T-helper 17 cell (primary cell): ENCODE measurements around the gene KAT2B. TPM values are rescaled to one million over a fixed set of nuclear protein-coding genes. Genes with fewer than 3 reads are reported as not detected.

Experiments
- ATAC-seq: fragments of 150-1000 bp; cut with Tn5 transposase; 2 replicates; pipeline ENCODE4 v1.10.0; 2021; ENCODE audit warnings: mild to moderate bottlenecking, moderate library complexity
- DNase-seq, 3 donors: peaks; one replicate each; pipeline versions ENCODE4 v3.0.0 to v3.0.0-alpha.2; 2020 to 2021
- H3K9me3 ChIP-seq: one replicate; pipeline ENCODE4 v1.7.0; 2013; ENCODE audit warnings: low read length, mild to moderate bottlenecking; ENCODE audit not compliant: control insufficient read depth, poor library complexity, severe bottlenecking
- H3K27ac Mint-ChIP-seq: one replicate; pipeline ENCODE4 v1.8.0; 2022; ENCODE audit warnings: mild to moderate bottlenecking, moderate library complexity, mixed read lengths
- H3K27me3 Mint-ChIP-seq: one replicate; pipeline ENCODE4 v1.8.0; 2022; ENCODE audit warnings: mixed read lengths
- H3K36me3 Mint-ChIP-seq: one replicate; pipeline ENCODE4 v1.8.0; 2022; ENCODE audit warnings: low read depth, mixed read lengths
- H3K4me1 Mint-ChIP-seq: one replicate; pipeline ENCODE4 v1.8.0; 2022; ENCODE audit warnings: mild to moderate bottlenecking, mixed read lengths
- H3K4me3 Mint-ChIP-seq: one replicate; pipeline ENCODE4 v1.8.0; 2022; ENCODE audit warnings: mild to moderate bottlenecking, moderate library complexity, mixed read lengths
- total RNA-seq, 4 donors: library from RNA in 2 of 4; stranded (reverse) in 2 of 4; gene quantifications; one replicate each; pipeline ENCODE4 v1.2.3 and lab custom pipeline; 2022 to 2026

The KAT2B gene
- total RNA-seq, 2 donors from 2014 or later: 157 to 161 TPM

GRCh38 chr3:20062996-20063395, 22.8 kb downstream of the KAT2B start:
- Mint-ChIP-seq H3K36me3 (peaks cover 3% of the 10 kb centered on the region), H3K4me3 (no peak overlapping the region), H3K4me1 (peaks cover 53% of the 10 kb centered on the region), H3K27me3 (no peaks in the 10 kb centered on the region), H3K27ac (peak overlapping the region; percentile 57)
- DNase-seq (no peak), ATAC-seq (no peak)
- no peaks in the 10 kb centered on the region for H3K9me3 ChIP-seq

GRCh38 chr3:20064387-20064786, 24.1 kb downstream of the KAT2B start:
- Mint-ChIP-seq H3K4me3 (peak overlapping the region; percentile 31), H3K27me3 (no peaks in the 10 kb centered on the region), H3K27ac (peak overlapping the region; percentile 68), H3K4me1 (peaks cover 61% of the 10 kb centered on the region), H3K36me3 (peaks cover 3% of the 10 kb centered on the region)
- DNase-seq (no peak), ATAC-seq (no peak)
- no peaks in the 10 kb centered on the region for H3K9me3 ChIP-seq

GRCh38 chr3:20064796-20065564, 24.7 kb downstream of the KAT2B start:
- ATAC-seq (no peak), DNase-seq (no peak)
- Mint-ChIP-seq H3K4me3 (peak overlapping the region; percentile 53), H3K36me3 (peaks cover under 1% of the 10 kb centered on the region), H3K27ac (peak overlapping the region; percentile 68), H3K27me3 (no peaks in the 10 kb centered on the region), H3K4me1 (peaks cover 63% of the 10 kb centered on the region)
- no peaks in the 10 kb centered on the region for H3K9me3 ChIP-seq

DNA sequence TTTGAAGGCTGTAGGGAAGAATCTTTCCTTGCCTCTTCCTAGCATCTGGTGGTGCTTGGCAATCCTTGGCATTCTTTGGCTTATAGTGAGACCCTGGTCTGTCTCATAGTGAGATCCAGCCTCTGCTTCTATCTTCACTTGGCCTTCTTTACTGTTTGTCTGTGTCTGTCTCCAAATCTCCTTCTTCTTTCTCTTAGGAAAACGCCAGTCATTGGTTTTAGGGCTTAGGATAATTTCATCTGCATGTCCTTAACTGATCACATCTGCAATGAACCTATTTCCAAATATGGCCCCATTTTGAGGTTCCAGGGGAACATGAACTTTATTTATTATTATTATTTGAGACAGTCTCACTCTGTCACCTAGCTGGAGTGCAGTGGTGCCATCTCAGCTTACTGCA, 25.8 kb downstream of the KAT2B start:
- DNase-seq: no peak
- no peaks in the 10 kb centered on the region for H3K36me3 Mint-ChIP-seq
- H3K27me3 Mint-ChIP-seq: no peaks in the 10 kb centered on the region
- no peaks in the 10 kb centered on the region for H3K9me3 ChIP-seq
- H3K4me3 Mint-ChIP-seq: no peak overlapping the region
- H3K4me1 Mint-ChIP-seq: peaks cover 62% of the 10 kb centered on the region
- ATAC-seq: no peak
- H3K27ac Mint-ChIP-seq: peak overlapping the region; percentile 77

- no peak overlapping the region for H3K4me3 Mint-ChIP-seq
- peaks cover 62% of the 10 kb centered on the region for H3K4me1 Mint-ChIP-seq
- no peaks in the 10 kb centered on the region for H3K36me3 Mint-ChIP-seq
- H3K9me3 ChIP-seq: no peaks in the 10 kb centered on the region
- ATAC-seq (no peak), DNase-seq (no peak)
- H3K27me3 Mint-ChIP-seq: no peaks in the 10 kb centered on the region
- H3K27ac Mint-ChIP-seq: peak overlapping the region; percentile 19
These were observed 26.8 kb downstream of the KAT2B start for GRCh38 chr3:20066850-20067617.

- peaks cover 57% of the 10 kb centered on the region for H3K4me1 Mint-ChIP-seq
- peak overlapping the region; percentile 83 for H3K27ac Mint-ChIP-seq
- peak overlapping the region; percentile 16 for H3K4me3 Mint-ChIP-seq
- H3K27me3 Mint-ChIP-seq: no peaks in the 10 kb centered on the region
- no peak for ATAC-seq
- no peaks in the 10 kb centered on the region for H3K36me3 Mint-ChIP-seq
- DNase-seq: no peak
- H3K9me3 ChIP-seq: no peaks in the 10 kb centered on the region
These were observed 28.4 kb downstream of the KAT2B start for GRCh38 chr3:20068512-20069177.

DNA sequence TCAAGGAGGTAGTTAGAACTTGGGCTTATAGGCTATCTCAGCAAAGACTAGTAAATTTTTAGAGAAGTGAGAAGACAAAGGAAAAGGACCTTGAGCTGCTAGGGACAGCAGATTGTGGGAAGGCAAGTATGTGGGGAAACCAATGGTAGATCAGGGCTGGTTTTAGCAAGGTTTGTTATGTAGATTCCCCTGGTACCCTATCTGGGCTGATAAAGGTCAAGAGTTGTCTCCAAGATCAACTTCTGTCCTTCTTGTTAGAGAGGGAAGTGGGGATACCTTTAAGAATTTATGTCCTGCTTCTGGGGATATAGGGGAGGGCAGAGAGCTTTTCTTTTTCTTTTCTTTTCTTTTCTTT, 28.9 kb downstream of the KAT2B start:
- peaks cover 53% of the 10 kb centered on the region for H3K4me1 Mint-ChIP-seq
- no peaks in the 10 kb centered on the region for H3K36me3 Mint-ChIP-seq
- DNase-seq (no peak), ATAC-seq (no peak)
- H3K9me3 ChIP-seq: no peaks in the 10 kb centered on the region
- H3K27ac Mint-ChIP-seq: peak overlapping the region; percentile 83
- H3K27me3 Mint-ChIP-seq: no peaks in the 10 kb centered on the region
- H3K4me3 Mint-ChIP-seq: peak overlapping the region; percentile 16

GRCh38 chr3:20071175-20071574, 30.9 kb downstream of the KAT2B start:
- H3K36me3 Mint-ChIP-seq: no peaks in the 10 kb centered on the region
- H3K27ac Mint-ChIP-seq: peak overlapping the region; percentile 83
- H3K4me1 Mint-ChIP-seq: peaks cover 40% of the 10 kb centered on the region
- no peaks in the 10 kb centered on the region for H3K9me3 ChIP-seq
- ATAC-seq (no peak), DNase-seq (no peak)
- H3K4me3 Mint-ChIP-seq: no peak overlapping the region
- no peaks in the 10 kb centered on the region for H3K27me3 Mint-ChIP-seq

DNA sequence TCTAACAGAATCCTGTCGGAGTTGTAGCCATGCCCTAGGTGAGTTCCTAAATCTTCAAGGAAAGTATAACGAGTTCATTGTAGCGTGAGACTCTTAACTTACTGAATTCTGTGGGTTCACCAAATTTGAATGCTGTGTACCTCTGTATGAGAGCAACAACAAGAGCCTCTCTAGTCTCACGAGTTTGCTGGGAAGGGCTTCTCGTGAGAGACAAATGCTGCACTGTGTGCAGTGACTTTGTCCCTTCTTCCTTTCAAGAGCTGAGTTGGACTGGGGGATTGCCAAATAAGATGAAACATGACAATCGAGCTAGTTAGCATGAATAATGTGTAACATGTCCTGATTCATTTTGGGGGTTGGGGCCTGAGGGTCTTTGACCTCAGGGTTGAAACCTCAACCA, 32.2 kb downstream of the KAT2B start:
- no peaks in the 10 kb centered on the region for H3K27me3 Mint-ChIP-seq
- H3K4me3 Mint-ChIP-seq: no peak overlapping the region
- H3K36me3 Mint-ChIP-seq: no peaks in the 10 kb centered on the region
- peak overlapping the region; percentile 57 for H3K27ac Mint-ChIP-seq
- ATAC-seq: no peak
- DNase-seq: no peak
- H3K9me3 ChIP-seq: no peaks in the 10 kb centered on the region
- H3K4me1 Mint-ChIP-seq: peaks cover 39% of the 10 kb centered on the region

DNA sequence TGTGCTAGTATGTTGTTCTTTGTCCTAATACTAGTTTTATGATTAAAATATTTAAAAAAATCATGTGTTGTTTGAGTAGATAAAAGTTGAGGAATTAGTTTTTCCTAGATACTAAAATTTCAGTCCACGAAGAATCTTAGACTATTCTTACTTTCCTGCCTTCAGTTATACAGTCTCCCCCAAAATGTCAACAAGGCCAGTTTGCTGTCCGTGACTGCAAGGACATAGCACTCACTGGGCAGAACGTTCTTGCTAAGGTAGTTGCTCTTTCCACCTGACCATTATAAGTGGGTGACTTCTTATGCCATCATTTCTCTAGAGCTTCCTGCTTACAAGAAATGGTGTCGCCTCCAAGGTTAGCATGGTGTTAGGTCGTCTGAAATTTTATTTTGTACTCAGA, 32.8 kb downstream of the KAT2B start:
- H3K9me3 ChIP-seq: no peaks in the 10 kb centered on the region
- DNase-seq (no peak), ATAC-seq (no peak)
- no peaks in the 10 kb centered on the region for H3K27me3 Mint-ChIP-seq
- no peaks in the 10 kb centered on the region for H3K36me3 Mint-ChIP-seq
- peaks cover 36% of the 10 kb centered on the region for H3K4me1 Mint-ChIP-seq
- H3K27ac Mint-ChIP-seq: peak overlapping the region; percentile 57
- no peak overlapping the region for H3K4me3 Mint-ChIP-seq

GRCh38 chr3:20073683-20074082, 33.4 kb downstream of the KAT2B start:
- no peaks in the 10 kb centered on the region for H3K27me3 Mint-ChIP-seq
- DNase-seq (no peak), ATAC-seq (no peak)
- peak overlapping the region; percentile 57 for H3K27ac Mint-ChIP-seq
- H3K36me3 Mint-ChIP-seq: peaks cover 2% of the 10 kb centered on the region
- no peak overlapping the region for H3K4me3 Mint-ChIP-seq
- peaks cover 31% of the 10 kb centered on the region for H3K4me1 Mint-ChIP-seq
- no peaks in the 10 kb centered on the region for H3K9me3 ChIP-seq

DNA sequence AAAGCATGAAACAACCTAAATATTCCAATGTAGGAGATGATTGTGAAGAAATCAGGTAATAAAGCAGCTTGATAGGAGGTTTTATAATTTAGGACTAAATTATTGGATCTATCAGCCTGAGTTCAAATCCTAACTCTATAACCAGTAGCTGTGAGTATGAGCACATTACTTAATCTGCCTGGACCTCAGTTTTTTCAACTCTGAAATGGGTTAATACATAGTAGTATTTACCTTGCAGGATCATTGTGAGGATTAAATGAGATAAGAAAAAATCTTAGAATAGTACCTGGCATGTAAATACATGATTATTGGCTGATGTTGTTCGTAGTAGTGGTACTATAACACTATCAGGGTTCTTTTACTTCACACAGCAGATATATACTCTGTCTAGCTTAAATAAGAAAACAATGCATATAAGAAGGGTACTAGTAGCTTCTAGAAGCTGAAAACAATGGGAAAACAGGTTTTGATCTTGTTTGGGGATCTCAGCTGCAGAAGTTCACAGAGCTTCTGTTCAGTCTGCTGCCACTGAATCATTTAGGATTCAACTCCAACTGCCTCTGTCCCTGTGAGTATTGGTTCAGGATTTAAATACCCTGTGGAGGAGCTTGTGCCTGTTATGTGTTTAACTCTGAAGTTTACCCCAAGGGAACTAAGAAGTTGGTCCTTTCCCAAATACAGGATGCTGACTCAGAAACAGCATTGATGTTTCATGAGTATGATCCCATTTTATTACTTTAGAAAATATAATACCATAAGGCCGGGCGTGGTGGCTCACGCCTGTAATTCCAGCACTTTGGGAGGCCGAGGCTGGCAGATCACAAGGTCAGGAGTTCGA, 34.2 kb downstream of the KAT2B start:
- no peak for ATAC-seq

DNA sequence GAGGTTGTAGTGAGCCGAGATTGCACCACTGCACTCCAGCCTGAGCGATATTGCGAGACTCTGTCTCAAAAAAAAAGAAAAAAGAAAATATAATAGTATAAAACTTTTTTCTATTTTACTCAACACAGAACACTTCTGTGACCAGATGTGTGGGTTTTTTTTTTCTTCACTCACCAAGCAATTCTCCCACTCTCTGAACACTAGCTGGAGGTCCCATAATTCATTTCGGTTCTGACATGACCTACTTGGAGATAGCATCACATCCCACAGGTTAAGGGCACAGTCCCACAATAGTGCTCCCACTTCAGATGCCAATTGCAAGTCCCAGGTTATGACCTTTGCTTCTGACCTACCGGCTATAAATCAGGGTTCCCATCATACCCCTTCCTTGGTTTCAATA, 35.0 kb downstream of the KAT2B start:
- H3K27ac Mint-ChIP-seq: peak overlapping the region; percentile 78
- peak; percentile 42 for ATAC-seq
- no peak for DNase-seq
- H3K36me3 Mint-ChIP-seq: peaks cover 6% of the 10 kb centered on the region
- peaks cover 26% of the 10 kb centered on the region for H3K4me1 Mint-ChIP-seq
- no peaks in the 10 kb centered on the region for H3K27me3 Mint-ChIP-seq
- no peaks in the 10 kb centered on the region for H3K9me3 ChIP-seq
- no peak overlapping the region for H3K4me3 Mint-ChIP-seq

More for the DNA sequence above, 34.2 kb downstream of the KAT2B start:
- H3K4me1 Mint-ChIP-seq: peaks cover 27% of the 10 kb centered on the region
- H3K4me3 Mint-ChIP-seq: no peak overlapping the region
- no peaks in the 10 kb centered on the region for H3K27me3 Mint-ChIP-seq
- DNase-seq: no peak
- no peaks in the 10 kb centered on the region for H3K9me3 ChIP-seq
- peak overlapping the region; percentile 53 for H3K27ac Mint-ChIP-seq
- H3K36me3 Mint-ChIP-seq: peaks cover 2% of the 10 kb centered on the region
